ENCODE measurements around the gene MAD2L2. TPM values are rescaled to one million over a fixed set of nuclear protein-coding genes. Genes with fewer than 3 reads are reported as not detected.

Gene MAD2L2
- total RNA-seq, 1 donor from 2014 or later = 30.0 TPM

GRCh38 chr1:11651017-11651416 lies 29.9 kb downstream of the MAD2L2 start:
- DNase-seq (ENCODE audit: extremely low spot score in 2 of 2) = no peak
- TF ChIP-seq POLR2AphosphoS5 (IDR thresholded peaks at IDR 0.05; ENCODE audit: insufficient read depth in 1 of 2, low read depth in 1 of 2) = no peak
- no peak for TF ChIP-seq POLR2A (IDR thresholded peaks at IDR 0.05)
- TF ChIP-seq, protein P1, sequence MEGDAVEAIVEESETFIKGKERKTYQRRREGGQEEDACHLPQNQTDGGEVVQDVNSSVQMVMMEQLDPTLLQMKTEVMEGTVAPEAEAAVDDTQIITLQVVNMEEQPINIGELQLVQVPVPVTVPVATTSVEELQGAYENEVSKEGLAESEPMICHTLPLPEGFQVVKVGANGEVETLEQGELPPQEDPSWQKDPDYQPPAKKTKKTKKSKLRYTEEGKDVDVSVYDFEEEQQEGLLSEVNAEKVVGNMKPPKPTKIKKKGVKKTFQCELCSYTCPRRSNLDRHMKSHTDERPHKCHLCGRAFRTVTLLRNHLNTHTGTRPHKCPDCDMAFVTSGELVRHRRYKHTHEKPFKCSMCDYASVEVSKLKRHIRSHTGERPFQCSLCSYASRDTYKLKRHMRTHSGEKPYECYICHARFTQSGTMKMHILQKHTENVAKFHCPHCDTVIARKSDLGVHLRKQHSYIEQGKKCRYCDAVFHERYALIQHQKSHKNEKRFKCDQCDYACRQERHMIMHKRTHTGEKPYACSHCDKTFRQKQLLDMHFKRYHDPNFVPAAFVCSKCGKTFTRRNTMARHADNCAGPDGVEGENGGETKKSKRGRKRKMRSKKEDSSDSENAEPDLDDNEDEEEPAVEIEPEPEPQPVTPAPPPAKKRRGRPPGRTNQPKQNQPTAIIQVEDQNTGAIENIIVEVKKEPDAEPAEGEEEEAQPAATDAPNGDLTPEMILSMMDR (IDR thresholded peaks at IDR 0.05) = no peak
- H3K27ac ChIP-seq = no peak overlapping the region
- intact Hi-C loops (cut with DNase I) = loop anchor here (5.0 kb wide), 1 partner anchor 71 kb away; no protein-coding TSS in a partner anchor
- no peaks in the 10 kb centered on the region for H3K9me3 ChIP-seq
- peaks cover 47% of the 10 kb centered on the region for H3K4me1 ChIP-seq
- no peak overlapping the region for H3K4me3 ChIP-seq
- H3K27me3 ChIP-seq = peaks cover 9% of the 10 kb centered on the region
- no peaks in the 10 kb centered on the region for H3K36me3 ChIP-seq

- intact Hi-C loops (cut with DNase I) = loop anchor here (5.0 kb wide), 1 partner anchor 72 kb away; no protein-coding TSS in a partner anchor
- H3K4me1 ChIP-seq = peaks cover 41% of the 10 kb centered on the region
Observed at GRCh38 chr1:11650331-11650991, 30.5 kb downstream of the MAD2L2 start.

DNA sequence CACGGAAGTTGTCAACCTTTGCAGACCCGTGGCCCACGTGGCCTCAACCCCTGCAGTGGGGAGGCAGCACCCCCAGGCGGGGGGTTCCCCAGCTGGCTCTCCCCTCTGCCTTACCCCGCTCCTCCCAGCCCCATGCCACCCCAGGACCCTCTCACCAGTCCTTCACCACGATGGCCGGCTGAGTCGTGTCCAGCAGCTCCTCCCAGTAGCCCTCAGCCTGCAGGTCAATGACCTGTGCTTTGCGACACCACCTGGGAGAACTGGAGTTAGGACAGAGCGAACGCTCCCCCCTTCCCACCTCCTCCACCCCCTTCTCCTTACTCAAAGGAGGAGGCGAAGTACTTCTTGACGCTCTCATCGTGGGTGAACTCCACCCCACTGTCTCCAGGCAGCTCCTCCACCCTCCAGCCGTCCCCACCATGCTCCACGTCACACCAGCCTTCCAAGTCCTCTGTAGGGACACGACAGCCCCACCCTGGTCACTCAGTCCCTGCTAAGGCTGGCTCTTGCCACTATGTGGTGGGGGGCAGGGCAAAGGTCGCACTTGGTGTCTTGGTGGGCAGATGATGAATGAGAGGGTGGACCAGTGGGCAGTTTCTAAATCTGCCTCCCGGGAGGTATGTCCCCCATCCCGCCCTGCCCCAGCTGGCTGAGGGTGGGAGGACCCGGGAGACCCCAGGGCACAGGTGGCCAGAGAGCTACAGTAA lies 31.2 kb downstream of the MAD2L2 start:
- TF ChIP-seq POLR2A (IDR thresholded peaks at IDR 0.05) = no peak
- no peak for TF ChIP-seq POLR2AphosphoS5 (IDR thresholded peaks at IDR 0.05; ENCODE audit: insufficient read depth in 1 of 2, low read depth in 1 of 2)
- TF ChIP-seq, protein P1 (IDR thresholded peaks at IDR 0.05) = no peak
- no peaks in the 10 kb centered on the region for H3K36me3 ChIP-seq
- H3K27me3 ChIP-seq = peaks cover 9% of the 10 kb centered on the region
- H3K9me3 ChIP-seq = no peaks in the 10 kb centered on the region
- DNase-seq (ENCODE audit: extremely low spot score in 2 of 2) = no peak
- H3K4me1 ChIP-seq = peaks cover 36% of the 10 kb centered on the region
- intact Hi-C loops (cut with DNase I) = loop anchor here (5.0 kb wide), 2 partner anchors 73 to 607 kb away; no protein-coding TSS in a partner anchor
- no peak overlapping the region for H3K27ac ChIP-seq
- peak overlapping the region in 1 of 2 donors; percentile 16 for H3K4me3 ChIP-seq

More at GRCh38 chr1:11650331-11650991, 30.5 kb downstream of the MAD2L2 start:
- no peak for DNase-seq (ENCODE audit: extremely low spot score in 2 of 2)
- no peak overlapping the region for H3K27ac ChIP-seq
- TF ChIP-seq POLR2AphosphoS5 (IDR thresholded peaks at IDR 0.05; ENCODE audit: insufficient read depth in 1 of 2, low read depth in 1 of 2) = peak in 1 of 2 donors; percentile 30
- TF ChIP-seq POLR2A (IDR thresholded peaks at IDR 0.05) = no peak
- TF ChIP-seq, protein P1 (IDR thresholded peaks at IDR 0.05) = peak in 1 of 3 experiments; percentile 57
- H3K36me3 ChIP-seq = no peaks in the 10 kb centered on the region
- H3K4me3 ChIP-seq = peak overlapping the region in 1 of 2 donors; percentile 16
- peaks cover 9% of the 10 kb centered on the region for H3K27me3 ChIP-seq
- no peaks in the 10 kb centered on the region for H3K9me3 ChIP-seq

- Histone ChIP-seq H3K27ac (no peak overlapping the region), H3K9me3 (no peaks in the 10 kb centered on the region), H3K4me1 (peaks cover 35% of the 10 kb centered on the region), H3K36me3 (no peaks in the 10 kb centered on the region), H3K4me3 (no peak overlapping the region), H3K27me3 (peaks cover 9% of the 10 kb centered on the region)
- intact Hi-C loops (cut with DNase I) = loop anchor here (5.0 kb wide), 1 partner anchor 607 kb away; no protein-coding TSS in a partner anchor
- TF ChIP-seq, protein P1 (IDR thresholded peaks at IDR 0.05) = no peak
- TF ChIP-seq POLR2A (IDR thresholded peaks at IDR 0.05) (no peak), POLR2AphosphoS5 (IDR thresholded peaks at IDR 0.05; ENCODE audit: insufficient read depth in 1 of 2, low read depth in 1 of 2) (no peak)
- no peak for DNase-seq (ENCODE audit: extremely low spot score in 2 of 2)
Observed at GRCh38 chr1:11649237-11649623, 31.7 kb downstream of the MAD2L2 start.

Data from vagina (tissue), 2 donors.